Activated naive CD8-positive, alpha-beta T cell treated with anti-CD3 and anti-CD28 coated beads for 36 hours (primary cell): ENCODE data around the gene UBA1. TPM values are rescaled to one million over a fixed set of nuclear protein-coding genes. Genes with fewer than 3 reads are reported as not detected.

Experiments
- DNase-seq: peaks from one replicate; pipeline ENCODE4 v3.0.0; 2021
- H3K27ac Mint-ChIP-seq: one replicate; pipeline ENCODE4 v1.8.0; 2022; ENCODE audit warnings: mild to moderate bottlenecking, moderate library complexity, mixed read lengths
- H3K27me3 Mint-ChIP-seq: one replicate; pipeline ENCODE4 v1.8.0; 2022; ENCODE audit warnings: mild to moderate bottlenecking, mixed read lengths
- H3K36me3 Mint-ChIP-seq: one replicate; pipeline ENCODE4 v1.8.0; 2021; ENCODE audit warnings: mild to moderate bottlenecking, mixed read lengths
- H3K4me1 Mint-ChIP-seq: one replicate; pipeline ENCODE4 v1.8.0; 2021; ENCODE audit warnings: mixed read lengths
- H3K4me3 Mint-ChIP-seq: one replicate; pipeline ENCODE4 v1.8.0; 2022; ENCODE audit warnings: mild to moderate bottlenecking, moderate library complexity, mixed read lengths
- H3K9me3 Mint-ChIP-seq: one replicate; pipeline ENCODE4 v1.8.0; 2022; ENCODE audit warnings: mixed read lengths
- total RNA-seq, 2 experiments: library from RNA; stranded (reverse); gene quantifications; one replicate each; pipeline ENCODE4 v1.2.3, GENCODE V29; 2021

Gene UBA1
- total RNA-seq = 100 to 1,000 TPM; 219 to 227 TPM

- Mint-ChIP-seq H3K9me3 (no peaks in the 10 kb centered on the region), H3K27me3 (no peaks in the 10 kb centered on the region), H3K4me3 (peak within 1 kb of the TSS; percentile 92), H3K36me3 (peaks cover 17% of the 10 kb centered on the region), H3K4me1 (peaks cover 49% of the 10 kb centered on the region), H3K27ac (peak within 1 kb of the TSS; percentile 93)
- DNase-seq = peak; percentile 86
Measured at GRCh38 chrX:47193475-47194193, at the start of gene UBA1. Gene UBA1 (plus strand): TSS chrX:47193829. CDS start chrX:47198803, 4,974 bp downstream.

- peaks cover 19% of the 10 kb centered on the region for H3K4me1 Mint-ChIP-seq
- H3K9me3 Mint-ChIP-seq = no peaks in the 10 kb centered on the region
- H3K36me3 Mint-ChIP-seq = peaks cover 47% of the 10 kb centered on the region
- no peaks in the 10 kb centered on the region for H3K27me3 Mint-ChIP-seq
- H3K4me3 Mint-ChIP-seq = peak overlapping the region; percentile 97
- peak overlapping the region; percentile 99 for H3K27ac Mint-ChIP-seq
- DNase-seq = no peak
Measured at GRCh38 chrX:47143894-47144625, 49.6 kb upstream of the UBA1 start.

GRCh38 chrX:47144626-47145394 is 48.8 kb upstream of the UBA1 start, which contains the start of the genes NDUFB11 and RBM10:
Gene NDUFB11 (minus strand): TSS chrX:47144702. CDS start chrX:47144679, 23 bp downstream.
Gene RBM10 (plus strand): TSS chrX:47145221. CDS start chrX:47147482, 2,261 bp downstream.
- Mint-ChIP-seq H3K4me3 (peak within 1 kb of the TSS; percentile 97), H3K36me3 (peaks cover 48% of the 10 kb centered on the region), H3K4me1 (peaks cover 19% of the 10 kb centered on the region), H3K9me3 (no peaks in the 10 kb centered on the region), H3K27ac (peak within 1 kb of the TSS; percentile 99), H3K27me3 (no peaks in the 10 kb centered on the region)
- DNase-seq = peak; percentile 92

GRCh38 chrX:47145395-47146120 is 48.1 kb upstream of the UBA1 start:
- no peak for DNase-seq
- H3K4me3 Mint-ChIP-seq = peak overlapping the region; percentile 97
- H3K27me3 Mint-ChIP-seq = no peaks in the 10 kb centered on the region
- H3K9me3 Mint-ChIP-seq = no peaks in the 10 kb centered on the region
- peaks cover 53% of the 10 kb centered on the region for H3K36me3 Mint-ChIP-seq
- peak overlapping the region; percentile 99 for H3K27ac Mint-ChIP-seq
- peaks cover 19% of the 10 kb centered on the region for H3K4me1 Mint-ChIP-seq

GRCh38 chrX:47146121-47146935 is 47.3 kb upstream of the UBA1 start:
- H3K36me3 Mint-ChIP-seq = peaks cover 50% of the 10 kb centered on the region
- H3K27me3 Mint-ChIP-seq = no peaks in the 10 kb centered on the region
- H3K9me3 Mint-ChIP-seq = no peaks in the 10 kb centered on the region
- H3K4me3 Mint-ChIP-seq = peak overlapping the region; percentile 97
- peak overlapping the region; percentile 99 for H3K27ac Mint-ChIP-seq
- DNase-seq = no peak
- H3K4me1 Mint-ChIP-seq = peaks cover 19% of the 10 kb centered on the region

- Mint-ChIP-seq H3K36me3 (peaks cover 45% of the 10 kb centered on the region), H3K27me3 (no peaks in the 10 kb centered on the region), H3K4me3 (peak overlapping the region; percentile 40), H3K9me3 (no peaks in the 10 kb centered on the region), H3K27ac (peak overlapping the region; percentile 29), H3K4me1 (peaks cover 19% of the 10 kb centered on the region)
- no peak for DNase-seq
Measured at GRCh38 chrX:47146936-47147859, 46.4 kb upstream of the UBA1 start.

GRCh38 chrX:47148946-47149345 is 44.7 kb upstream of the UBA1 start:
- Mint-ChIP-seq H3K27me3 (no peaks in the 10 kb centered on the region), H3K9me3 (no peaks in the 10 kb centered on the region), H3K4me3 (no peak overlapping the region), H3K36me3 (peaks cover 36% of the 10 kb centered on the region), H3K27ac (no peak overlapping the region), H3K4me1 (peaks cover 12% of the 10 kb centered on the region)
- DNase-seq = no peak

- H3K4me3 Mint-ChIP-seq = no peak overlapping the region
- no peak overlapping the region for H3K27ac Mint-ChIP-seq
- H3K36me3 Mint-ChIP-seq = peaks cover 31% of the 10 kb centered on the region
- no peak for DNase-seq
- peaks cover 12% of the 10 kb centered on the region for H3K4me1 Mint-ChIP-seq
- no peaks in the 10 kb centered on the region for H3K27me3 Mint-ChIP-seq
- no peaks in the 10 kb centered on the region for H3K9me3 Mint-ChIP-seq
Measured at GRCh38 chrX:47151435-47151834, 42.2 kb upstream of the UBA1 start.

- DNase-seq = no peak
- Mint-ChIP-seq H3K27ac (no peak overlapping the region), H3K4me3 (no peak overlapping the region), H3K27me3 (no peaks in the 10 kb centered on the region), H3K4me1 (no peaks in the 10 kb centered on the region), H3K36me3 (peaks cover 29% of the 10 kb centered on the region), H3K9me3 (no peaks in the 10 kb centered on the region)
Measured at GRCh38 chrX:47156611-47157520, 36.8 kb upstream of the UBA1 start.

GRCh38 chrX:47158131-47158530 is 35.5 kb upstream of the UBA1 start:
- Mint-ChIP-seq H3K36me3 (peaks cover 37% of the 10 kb centered on the region), H3K27me3 (no peaks in the 10 kb centered on the region)

GRCh38 chrX:47158781-47159180 is 34.8 kb upstream of the UBA1 start:
- H3K27me3 Mint-ChIP-seq = no peaks in the 10 kb centered on the region
- no peaks in the 10 kb centered on the region for H3K4me1 Mint-ChIP-seq
- H3K36me3 Mint-ChIP-seq = peaks cover 35% of the 10 kb centered on the region
- no peak for DNase-seq
- no peak overlapping the region for H3K4me3 Mint-ChIP-seq
- H3K9me3 Mint-ChIP-seq = no peaks in the 10 kb centered on the region
- no peak overlapping the region for H3K27ac Mint-ChIP-seq

More at GRCh38 chrX:47158131-47158530, 35.5 kb upstream of the UBA1 start:
- no peaks in the 10 kb centered on the region for H3K4me1 Mint-ChIP-seq
- H3K4me3 Mint-ChIP-seq = no peak overlapping the region
- no peak for DNase-seq
- H3K9me3 Mint-ChIP-seq = no peaks in the 10 kb centered on the region
- no peak overlapping the region for H3K27ac Mint-ChIP-seq

GRCh38 chrX:47160781-47161180 is 32.8 kb upstream of the UBA1 start:
- Mint-ChIP-seq H3K9me3 (no peaks in the 10 kb centered on the region), H3K4me1 (no peaks in the 10 kb centered on the region), H3K4me3 (no peak overlapping the region), H3K27ac (no peak overlapping the region), H3K36me3 (peaks cover 41% of the 10 kb centered on the region), H3K27me3 (no peaks in the 10 kb centered on the region)
- no peak for DNase-seq
